ENCODE data around the gene RFPL3.
"Not testable (repeated sequence)": the region's sequence is repeated elsewhere in the genome, so short reads cannot be mapped to it uniquely, and the experiment has no call there.

The RFPL3 gene

GRCh38 chr22:32331236-32331917 lies 26.3 kb upstream of the RFPL3 start:
- no peak for DNase-seq

DNA sequence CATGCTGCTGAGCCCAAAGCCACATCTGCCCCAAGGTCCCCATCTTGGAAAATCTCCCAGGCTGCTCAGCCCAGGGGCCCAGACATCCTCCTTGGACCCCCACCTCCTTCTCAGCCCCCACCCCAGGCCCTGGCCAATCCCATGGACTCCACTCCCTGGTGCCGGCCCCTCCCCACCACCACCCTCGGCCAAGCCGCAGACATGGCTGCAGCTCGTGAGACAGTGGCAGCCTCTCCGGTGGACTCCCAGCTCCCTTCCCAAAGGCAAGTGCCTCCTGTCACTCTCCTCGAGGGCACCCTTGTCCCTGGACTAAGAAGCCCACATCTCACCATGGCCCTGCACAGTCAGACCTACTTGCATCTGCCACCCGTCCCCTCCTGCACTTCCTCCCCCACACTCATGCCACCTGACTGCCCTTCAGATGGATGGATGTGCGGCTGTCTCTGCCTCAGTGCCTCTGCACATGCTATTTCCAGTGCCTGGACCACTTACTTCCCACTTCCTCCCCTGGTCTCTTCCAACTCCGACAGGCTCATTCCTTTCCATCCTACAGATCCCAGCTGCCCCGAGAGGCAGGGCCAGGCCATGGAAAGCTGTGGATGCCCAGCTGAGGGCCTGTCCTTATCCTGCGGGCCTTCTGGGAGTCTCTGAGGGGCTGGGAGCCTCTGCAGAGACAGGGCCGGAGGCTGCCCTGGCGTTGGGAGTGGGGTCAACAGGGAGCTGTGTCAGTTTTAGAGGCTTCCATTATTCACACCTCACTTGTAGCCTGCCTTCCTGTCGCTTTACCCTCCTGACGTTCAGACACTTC lies 25.5 kb upstream of the RFPL3 start:
- DNase-seq, result no peak

GRCh38 chr22:32333141-32333768 lies 24.4 kb upstream of the RFPL3 start:
- DNase-seq, result no peak

- DNase-seq, result no peak
These were observed 23.7 kb upstream of the RFPL3 start for GRCh38 chr22:32333769-32334659.

GRCh38 chr22:32334660-32335365 lies 22.9 kb upstream of the RFPL3 start:
- DNase-seq, result no peak

DNA sequence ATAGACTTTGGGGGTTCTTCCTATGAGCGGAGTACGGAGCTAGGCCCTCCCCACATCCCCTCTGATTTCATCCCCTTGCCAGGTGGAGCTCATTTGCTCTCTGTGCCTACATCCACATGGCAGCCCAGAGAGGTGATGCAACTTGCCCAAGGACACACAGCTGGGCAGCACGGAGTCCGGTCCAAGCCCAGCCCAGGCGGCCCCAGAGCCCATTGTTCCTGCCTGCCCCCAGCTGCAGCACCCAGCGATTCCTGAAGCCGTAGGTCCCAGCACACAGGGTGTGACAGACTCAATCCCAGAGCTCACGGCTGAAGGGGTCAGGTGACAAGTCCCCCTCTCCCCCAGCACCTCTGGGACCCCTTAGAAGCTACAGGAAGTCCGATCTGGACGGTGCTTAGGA lies 22.2 kb upstream of the RFPL3 start:
- no peak for DNase-seq

GRCh38 chr22:32336121-32336603 lies 21.5 kb upstream of the RFPL3 start:
- no peak for DNase-seq

DNA sequence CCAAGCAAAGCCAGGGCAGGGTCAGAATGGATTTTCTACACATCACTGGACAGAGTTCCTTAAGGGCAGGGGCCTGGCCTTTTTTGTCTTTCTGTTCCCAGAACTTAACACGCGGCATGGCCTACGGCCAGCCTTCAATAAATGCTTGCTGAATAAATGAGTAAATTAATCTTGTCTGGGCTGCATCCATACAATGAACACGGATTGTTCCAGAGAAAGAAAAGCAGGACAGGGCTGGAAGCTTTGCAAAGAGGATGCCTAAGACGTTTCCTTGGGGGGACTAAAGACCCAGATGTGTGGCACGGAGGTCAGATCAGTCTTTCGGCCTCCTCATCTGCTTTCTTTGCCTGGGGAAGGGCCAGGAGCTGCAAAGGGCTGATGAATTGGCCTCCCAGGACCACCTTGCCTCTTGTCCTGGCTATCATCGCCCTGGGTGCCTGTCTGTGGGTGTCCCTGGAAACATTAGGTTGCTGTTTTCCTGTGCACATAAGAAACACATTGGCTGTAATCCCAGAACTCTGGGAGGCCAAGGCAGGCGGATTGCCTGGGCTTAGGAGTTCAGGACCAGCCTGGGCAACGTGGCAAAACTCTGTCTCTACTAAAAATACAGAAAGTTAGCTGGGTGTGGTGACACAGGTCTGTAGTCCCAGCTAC lies 20.8 kb upstream of the RFPL3 start:
- no peak for DNase-seq

DNA sequence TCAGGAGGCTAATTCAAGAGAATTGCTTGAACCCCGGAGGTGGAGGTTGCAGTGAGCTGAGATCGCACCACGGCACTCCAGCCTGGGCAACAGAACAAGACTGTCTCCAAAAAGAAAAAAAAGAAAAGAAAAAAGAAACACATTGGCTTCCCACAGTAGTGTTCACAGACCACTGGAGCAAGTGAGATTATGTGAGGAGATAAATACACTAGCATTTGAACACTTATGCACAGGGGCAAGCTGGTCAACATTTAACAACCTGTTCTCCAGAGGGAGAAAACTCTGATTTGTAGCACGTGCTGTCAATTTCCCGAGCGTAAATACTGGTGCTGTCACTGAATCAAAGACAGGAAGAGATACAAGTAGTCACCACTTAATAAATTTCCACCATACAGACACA lies 20.2 kb upstream of the RFPL3 start:
- DNase-seq, result not testable (repeated sequence)

DNA sequence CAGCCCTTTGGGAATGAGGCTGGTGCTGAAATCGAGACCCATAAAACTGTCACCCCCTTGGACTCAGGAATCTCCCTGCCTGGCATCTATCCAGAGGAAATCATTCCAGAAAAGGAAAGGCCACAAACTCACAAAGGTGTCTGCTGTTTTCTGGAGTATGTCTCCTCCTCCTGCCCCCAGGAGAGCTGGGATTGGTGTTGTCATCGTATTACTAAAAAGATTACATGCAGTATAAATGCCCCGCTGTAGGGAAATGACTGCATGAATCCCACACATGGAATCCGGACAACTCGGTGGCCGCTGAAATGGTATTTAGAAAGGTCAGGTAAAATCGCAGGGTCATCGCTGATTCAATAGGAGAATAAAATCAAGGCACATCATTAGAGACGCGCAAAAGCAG lies 18.9 kb upstream of the RFPL3 start:
- no peak for DNase-seq

GRCh38 chr22:32339190-32340012 lies 18.3 kb upstream of the RFPL3 start:
- DNase-seq, result no peak

GRCh38 chr22:32340411-32340810 lies 17.3 kb upstream of the RFPL3 start:
- no peak for DNase-seq

DNA sequence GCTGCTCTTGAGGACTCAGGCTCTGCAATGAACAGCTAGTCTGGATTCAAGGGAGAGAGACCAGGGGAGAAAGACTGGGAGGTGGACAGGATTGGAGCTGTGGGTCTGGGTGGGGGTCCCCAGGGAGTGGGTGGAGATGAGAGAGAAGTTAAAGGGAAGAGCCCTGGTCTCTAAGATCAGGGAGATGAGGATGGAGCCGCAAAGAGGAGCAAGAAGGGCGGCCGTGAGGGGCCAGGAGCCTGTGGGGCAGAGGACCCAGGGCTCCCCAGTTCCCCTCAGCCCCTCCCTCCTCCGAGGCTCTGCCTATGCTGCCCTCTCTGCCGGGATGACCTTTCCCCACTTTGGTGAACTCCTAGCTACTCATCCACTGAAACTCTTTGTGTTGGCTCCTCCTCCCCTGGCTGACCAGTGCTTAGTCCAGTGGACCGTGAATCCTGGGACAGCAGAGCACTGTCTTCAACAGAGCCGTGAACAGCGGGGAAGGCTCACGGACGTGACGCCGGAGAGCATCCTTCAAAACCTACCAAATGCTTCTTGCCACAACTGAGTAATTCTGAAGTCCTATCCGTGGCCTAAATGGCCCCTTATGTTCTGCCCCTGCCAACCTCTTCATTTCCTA lies 16.4 kb upstream of the RFPL3 start:
- DNase-seq, result no peak

- no peak for DNase-seq
These were observed 14.7 kb upstream of the RFPL3 start for GRCh38 chr22:32342977-32343376.

- no peak for DNase-seq
These were observed 13.7 kb upstream of the RFPL3 start for GRCh38 chr22:32343941-32344340.

DNA sequence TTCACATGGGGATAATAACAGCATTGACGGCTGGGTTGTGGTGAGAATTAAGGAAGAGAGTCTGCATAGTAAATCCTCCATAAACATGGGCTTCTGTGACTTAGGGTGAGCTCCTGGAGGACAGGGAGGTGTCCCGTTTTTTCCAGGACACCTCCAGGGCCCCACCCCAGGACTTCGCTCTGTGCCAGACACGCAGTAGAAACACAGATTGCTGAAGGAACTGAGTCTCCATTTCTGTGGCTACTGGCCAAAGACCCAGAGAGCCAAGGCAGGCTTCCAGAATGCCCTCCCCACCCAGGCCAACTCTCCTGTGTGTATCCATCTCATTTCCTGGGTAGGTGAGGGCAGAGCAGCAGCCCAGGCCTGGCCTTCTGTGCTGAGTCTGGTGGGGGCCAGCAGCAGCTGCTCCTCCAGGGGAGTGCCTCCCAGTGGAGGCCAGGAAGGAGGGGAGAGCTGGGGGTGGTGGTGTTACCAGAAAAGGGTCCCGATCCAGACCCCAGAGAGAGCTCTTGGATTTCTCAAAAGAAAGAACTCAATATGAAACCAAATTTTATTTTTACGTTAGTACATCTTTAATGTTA lies 9.5 kb upstream of the RFPL3 start:
- no peak for DNase-seq

GRCh38 chr22:32351875-32352274 lies 5.8 kb upstream of the RFPL3 start:
- DNase-seq, result not testable (repeated sequence)

DNA sequence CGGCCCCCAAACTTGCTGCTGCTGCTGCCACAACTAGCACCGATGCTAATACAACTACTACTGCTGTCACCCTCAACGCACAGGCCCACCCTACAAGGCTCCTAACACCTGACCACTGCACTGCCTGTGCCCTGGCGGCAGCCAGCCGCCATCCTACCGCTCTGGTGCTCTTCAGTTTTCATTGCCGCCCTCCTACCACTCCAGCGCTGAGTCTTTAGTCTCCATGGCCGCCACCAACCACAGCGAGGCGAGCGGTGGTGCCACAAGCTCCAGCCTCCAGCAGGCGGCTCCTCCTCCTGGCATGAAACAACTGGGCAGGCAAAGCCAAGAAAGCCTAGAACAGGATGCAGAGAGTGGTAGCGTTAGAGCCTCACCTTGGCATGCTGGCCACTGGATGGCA lies 5.0 kb upstream of the RFPL3 start:
- no peak for DNase-seq

DNA sequence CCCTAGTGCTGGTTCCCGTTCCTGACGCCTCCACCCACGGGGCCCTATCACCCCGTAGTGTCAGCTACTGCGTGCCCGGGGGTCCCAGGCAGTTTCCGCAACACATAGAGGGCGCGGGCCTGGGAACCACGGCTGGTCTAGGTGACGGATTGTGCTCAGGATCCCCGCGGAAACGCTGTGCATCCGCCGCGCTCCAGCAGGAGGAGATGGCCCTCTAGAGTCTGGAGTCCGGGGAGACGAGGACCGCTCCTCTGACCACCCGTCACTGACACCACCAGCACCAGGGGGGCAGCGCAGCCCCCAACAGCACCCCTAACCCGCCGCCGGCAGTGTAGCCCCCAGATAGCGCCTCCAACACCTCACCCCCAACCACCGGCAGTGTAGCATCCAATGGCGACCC lies 4.4 kb upstream of the RFPL3 start:
- DNase-seq, result no peak

GRCh38 chr22:32353840-32354239 lies 3.8 kb upstream of the RFPL3 start:
- DNase-seq, result no peak
